Hippocampal formation (tissue), 2 donors: Measurements from ENCODE around the gene MEOX1.

Experiments used
- DNase-seq, 2 donors: peaks; one replicate each; lab custom pipeline; 2025; lab: John Stamatoyannopoulos, UW

The MEOX1 gene

DNA sequence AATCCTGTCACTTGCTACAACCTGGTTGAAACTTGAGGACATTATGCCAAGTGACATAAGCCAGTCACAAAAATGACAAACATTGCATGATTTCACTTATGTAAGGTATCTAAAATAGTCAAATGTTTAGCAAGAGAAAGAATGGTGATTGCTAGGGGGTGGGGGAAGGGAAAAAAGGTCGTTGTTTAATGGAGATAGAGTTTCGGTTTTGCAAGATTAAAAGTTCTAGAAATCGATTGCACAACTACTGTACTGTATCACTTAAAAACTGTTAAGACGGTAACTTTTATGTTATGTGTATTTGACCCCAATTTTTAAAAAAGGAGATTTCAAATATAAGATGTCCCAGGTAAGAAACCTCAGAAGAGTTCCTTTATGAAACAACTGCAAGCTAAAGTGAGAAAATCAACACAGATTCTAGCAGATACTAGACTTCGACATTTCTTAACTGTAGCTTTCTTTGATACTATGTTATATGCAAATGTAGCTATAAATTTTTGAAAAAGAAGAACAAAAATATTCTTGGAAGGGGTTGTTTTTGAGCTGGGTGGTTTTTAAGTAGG lies 5.9 kb downstream of the MEOX1 start:
- no peak for DNase-seq

DNA sequence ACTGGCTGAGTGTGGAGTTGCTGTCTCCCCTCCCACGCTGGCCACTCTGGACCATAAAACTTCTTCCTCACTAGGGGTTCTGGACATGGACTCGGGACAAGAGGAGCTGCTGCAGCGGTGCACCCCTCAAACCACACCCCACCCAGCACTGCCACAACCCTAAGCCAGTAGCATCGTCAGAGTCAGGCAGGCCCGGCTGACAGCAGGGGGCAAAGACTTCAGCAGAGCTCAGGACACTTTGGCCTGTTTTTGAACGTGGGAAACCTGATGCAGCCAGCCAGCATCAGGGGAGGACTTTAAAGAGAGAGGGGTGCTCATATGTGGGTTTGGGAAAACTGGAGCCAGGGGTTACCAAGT lies 9.6 kb downstream of the MEOX1 start:
- DNase-seq, result no peak

DNA sequence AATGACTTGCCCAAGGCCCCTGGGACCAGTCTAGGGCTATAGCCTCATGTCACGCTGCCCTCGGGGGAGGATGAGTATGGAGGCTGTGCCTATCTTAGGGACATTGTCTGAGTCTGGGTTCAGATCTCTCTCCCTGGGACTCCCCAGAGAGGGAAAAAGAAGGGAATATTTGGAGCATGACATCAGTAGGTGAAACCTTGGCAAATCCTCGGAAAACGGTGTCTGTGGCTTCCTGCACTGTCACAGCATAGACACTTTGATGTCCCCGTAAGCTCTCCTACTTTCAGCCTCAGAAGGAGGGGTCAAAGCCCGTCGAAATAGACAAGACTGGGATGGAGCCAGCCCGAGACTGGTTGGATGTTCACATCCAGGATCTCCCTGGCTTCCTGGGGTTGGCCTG lies 11.3 kb downstream of the MEOX1 start:
- DNase-seq, result no peak

DNA sequence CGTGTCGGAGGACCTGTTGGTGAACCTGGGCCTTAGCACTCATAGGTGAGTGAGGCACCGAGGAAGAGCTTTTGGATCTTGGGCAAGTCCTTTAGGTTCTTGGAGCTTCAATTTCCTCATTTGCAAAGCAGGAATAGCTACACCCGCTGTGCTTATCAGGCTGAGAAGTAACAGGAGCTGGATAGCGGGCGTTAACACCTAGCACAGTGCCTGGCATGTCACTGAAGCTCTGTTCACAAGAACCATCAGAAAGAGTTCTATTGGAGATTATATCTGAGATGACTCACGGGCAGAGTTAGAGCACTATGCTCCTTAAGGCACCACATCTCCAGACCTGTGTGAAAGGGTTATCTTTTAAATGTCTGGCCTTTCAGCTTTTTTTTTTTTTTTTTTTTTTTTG lies 12.8 kb downstream of the MEOX1 start:
- DNase-seq, result no peak

GRCh38 chr17:43645765-43646481 lies 15.8 kb downstream of the MEOX1 start:
- no peak for DNase-seq

GRCh38 chr17:43645450-43645764 lies 16.3 kb downstream of the MEOX1 start:
- no peak for DNase-seq

DNA sequence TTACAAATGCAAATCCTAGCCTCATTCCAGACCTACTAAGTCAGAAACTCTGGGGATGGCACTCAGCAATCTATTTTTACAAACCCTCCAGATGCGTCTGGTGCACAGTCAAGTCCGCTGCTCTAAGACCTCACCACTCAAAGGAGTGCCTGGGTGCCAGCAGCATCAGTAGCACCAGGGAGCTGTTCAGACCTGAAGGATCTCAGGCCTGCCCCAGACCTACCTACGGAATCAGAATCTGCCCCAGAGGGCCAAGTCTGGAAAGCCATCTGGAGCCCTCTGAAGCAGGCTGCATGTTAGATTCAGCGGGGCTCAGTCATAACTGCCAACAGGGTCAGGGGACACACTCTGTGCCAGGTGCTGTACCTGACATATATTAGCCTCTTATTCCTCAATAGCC lies 17.6 kb downstream of the MEOX1 start:
- no peak for DNase-seq

- DNase-seq, result no peak
Observed at GRCh38 chr17:43641416-43641815, 20.3 kb downstream of the MEOX1 start.

- no peak for DNase-seq
Observed at GRCh38 chr17:43640491-43641252, 21.1 kb downstream of the MEOX1 start.

DNA sequence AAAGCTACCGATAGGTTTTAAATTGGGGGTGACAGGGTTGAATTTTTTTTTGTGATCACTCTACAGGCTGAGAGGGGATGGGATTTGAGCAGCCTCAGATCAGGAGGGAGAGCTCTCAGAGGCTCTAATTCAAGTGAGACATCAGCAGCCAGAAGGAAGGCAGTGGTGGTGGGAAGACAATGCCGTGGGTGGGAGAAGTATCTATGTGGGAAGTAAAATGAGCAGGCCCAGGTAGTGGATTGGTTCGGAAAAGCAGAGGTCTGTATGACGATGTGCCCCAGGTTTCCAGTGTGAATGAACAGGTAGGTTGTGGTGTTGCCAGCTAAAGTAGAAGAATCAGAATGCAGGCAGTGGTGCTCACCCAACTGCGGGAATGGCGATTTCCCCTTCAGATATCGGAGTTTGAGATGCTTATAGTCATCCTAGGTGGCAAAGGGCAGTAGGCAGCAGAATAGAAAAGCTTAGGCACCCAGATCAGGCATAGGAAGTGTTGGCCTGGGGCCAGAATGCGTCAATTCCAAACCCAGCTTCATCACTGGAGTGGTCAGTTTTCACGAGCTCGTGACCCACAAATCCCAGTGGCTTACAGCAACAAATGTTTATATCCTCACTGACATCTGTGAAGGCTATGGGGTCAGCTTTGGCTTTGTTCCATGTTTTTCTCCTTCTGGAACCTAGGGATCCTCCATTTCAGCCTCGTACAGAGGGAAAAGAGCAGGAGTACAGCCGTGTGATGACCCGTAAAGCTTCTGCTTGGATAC lies 24.0 kb downstream of the MEOX1 start:
- DNase-seq, result no peak

DNA sequence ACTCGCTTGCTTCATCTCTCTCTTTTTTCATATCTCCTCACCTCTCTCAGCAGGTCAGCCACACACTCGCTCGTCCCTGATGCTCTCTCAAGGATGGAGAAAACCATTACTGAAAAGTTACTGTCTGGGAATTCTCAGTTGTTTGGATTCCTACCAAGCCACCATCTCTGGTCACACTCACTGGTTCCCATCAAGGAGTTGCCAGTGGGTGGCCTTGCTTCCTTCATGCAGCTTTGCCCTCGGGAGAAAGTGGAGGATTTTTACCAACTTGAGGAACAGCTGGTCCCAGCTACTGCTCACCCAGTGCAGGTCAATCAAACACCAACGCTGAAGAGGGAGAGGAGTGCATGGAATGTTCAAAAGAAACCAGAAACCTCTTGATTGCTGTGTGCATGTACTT lies 25.3 kb downstream of the MEOX1 start:
- DNase-seq, result no peak

- DNase-seq, result no peak
Observed at GRCh38 chr17:43634591-43635125, 27.1 kb downstream of the MEOX1 start.

DNA sequence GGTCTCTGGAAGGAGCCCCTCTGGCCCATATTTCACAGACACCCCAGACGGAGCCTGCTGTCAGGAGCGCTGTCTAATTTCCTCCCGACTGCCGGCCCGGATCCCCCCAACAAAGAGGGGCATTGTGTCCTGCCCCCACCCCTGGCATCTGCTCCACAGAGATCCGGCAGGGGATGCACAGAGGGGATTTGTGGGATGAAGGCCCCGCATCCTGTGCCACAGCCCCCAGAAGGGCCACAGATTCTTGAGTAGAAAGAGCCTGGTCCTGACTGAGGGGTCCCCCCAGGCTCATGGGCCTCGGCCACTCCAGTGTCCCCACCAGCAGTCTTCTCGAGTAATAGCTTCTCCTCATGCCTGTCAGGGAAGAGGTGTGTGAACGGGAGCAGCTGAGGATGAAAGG lies 29.5 kb downstream of the MEOX1 start:
- no peak for DNase-seq

GRCh38 chr17:43631429-43631828 lies 30.3 kb downstream of the MEOX1 start:
- no peak for DNase-seq

DNA sequence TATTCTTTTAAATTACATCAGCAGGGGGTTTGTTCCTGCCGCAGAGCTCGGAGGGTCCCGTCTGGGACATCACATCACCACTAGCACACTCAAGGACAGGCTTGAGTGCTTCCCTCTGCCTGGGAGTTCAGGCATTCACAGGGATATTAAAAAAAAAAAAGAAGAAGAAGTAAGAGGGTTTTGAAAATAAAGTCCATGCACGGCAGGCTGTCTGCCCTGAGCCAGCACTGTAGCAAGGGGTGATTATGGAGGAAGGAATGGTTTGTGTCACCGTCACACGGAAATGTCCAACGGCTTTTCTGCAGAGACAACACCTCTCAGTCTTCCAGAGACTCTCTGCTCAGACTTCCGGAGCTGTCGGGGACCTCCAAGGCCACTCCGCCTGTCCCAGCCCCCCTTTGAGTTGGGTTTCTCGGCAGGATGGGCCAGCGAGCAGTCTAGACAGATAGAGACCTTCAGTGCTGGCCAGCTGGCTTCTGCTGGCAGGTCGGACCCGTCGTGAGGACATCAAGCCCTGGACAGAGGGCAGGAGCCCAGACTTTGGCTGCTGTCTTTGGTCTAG lies 33.6 kb downstream of the MEOX1 start:
- DNase-seq, result no peak

DNA sequence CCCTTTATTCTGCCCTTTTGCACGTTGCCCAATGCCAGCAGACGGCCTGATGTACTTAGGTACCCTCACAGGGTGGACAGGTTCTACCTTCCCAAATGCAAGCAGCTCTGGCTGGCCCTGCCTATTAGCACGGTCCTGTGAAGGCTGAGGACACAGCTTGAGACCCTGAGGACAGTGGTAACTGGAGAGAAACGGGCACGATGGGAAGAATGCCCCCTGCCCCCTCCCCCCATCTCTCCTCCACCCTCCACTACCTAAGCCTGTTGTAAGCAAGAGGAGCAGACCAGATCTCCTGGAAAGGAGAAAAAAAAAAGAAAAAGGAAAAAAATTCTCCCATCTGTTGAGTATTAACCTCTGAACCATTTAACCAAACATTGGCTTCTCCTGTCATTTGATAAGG lies 34.1 kb downstream of the MEOX1 start:
- DNase-seq, result no peak

DNA sequence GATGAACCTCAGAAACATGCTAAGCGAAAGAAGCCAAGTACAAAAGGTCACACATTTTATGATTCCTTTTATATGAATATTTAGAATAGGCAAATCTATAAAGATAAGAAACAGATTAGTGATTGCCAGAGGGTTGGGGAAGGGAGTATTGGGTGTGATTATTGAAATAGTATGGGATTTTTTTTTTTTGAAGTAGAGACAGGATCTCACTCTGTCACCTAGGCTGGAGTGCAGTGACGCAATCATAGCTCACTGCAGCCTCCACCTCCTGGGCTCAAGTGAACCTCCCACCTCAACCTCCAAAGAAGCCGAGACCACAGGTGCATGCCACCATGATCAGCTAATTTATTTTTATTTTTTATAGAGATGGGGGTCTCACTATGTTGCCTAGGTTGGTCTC lies 35.7 kb downstream of the MEOX1 start:
- DNase-seq, result no peak

GRCh38 chr17:43625606-43626005 lies 36.1 kb downstream of the MEOX1 start:
- DNase-seq, result no peak

GRCh38 chr17:43620581-43620980 lies 41.1 kb downstream of the MEOX1 start:
- DNase-seq, result no peak

GRCh38 chr17:43620147-43620546 lies 41.6 kb downstream of the MEOX1 start:
- DNase-seq, result no peak

GRCh38 chr17:43619705-43620104 lies 42.0 kb downstream of the MEOX1 start:
- no peak for DNase-seq

- DNase-seq, result no peak
Observed at GRCh38 chr17:43618276-43618675, 43.4 kb downstream of the MEOX1 start.
